ENCODE results near the gene ORMDL2. TPM values are rescaled to one million over a fixed set of nuclear protein-coding genes. Genes with fewer than 3 reads are reported as not detected.
A peak's percentile ranks its signal among the peaks of the same experiment; 100 is the strongest.

ORMDL2 gene
- total RNA-seq, 1 donor from 2014 or later: 26.0 TPM

- H3K4me3 Mint-ChIP-seq (ENCODE audit: unreplicated experiment): no peak overlapping the region
- no peak for TF ChIP-seq CTCF (IDR thresholded peaks at IDR 0.05)
- H3K27me3 Mint-ChIP-seq (ENCODE audit: unreplicated experiment): no peaks in the 10 kb centered on the region
- H3K36me3 Mint-ChIP-seq (ENCODE audit: unreplicated experiment): peaks cover 19% of the 10 kb centered on the region
- H3K4me1 Mint-ChIP-seq (ENCODE audit: unreplicated experiment): peaks cover 41% of the 10 kb centered on the region
- H3K27ac Mint-ChIP-seq (ENCODE audit: unreplicated experiment): no peak overlapping the region
- no peaks in the 10 kb centered on the region for H3K9me3 Mint-ChIP-seq (ENCODE audit: unreplicated experiment)
- no peak for DNase-seq (ENCODE audit: extremely low spot score, unreplicated experiment)
Measured at GRCh38 chr12:55816881-55817344, 928 bp upstream of the ORMDL2 start.

GRCh38 chr12:55818140-55818728 is 393 bp downstream of the ORMDL2 start:
- H3K27me3 Mint-ChIP-seq (ENCODE audit: unreplicated experiment): no peaks in the 10 kb centered on the region
- TF ChIP-seq CTCF (IDR thresholded peaks at IDR 0.05): no peak
- no peak for DNase-seq (ENCODE audit: extremely low spot score, unreplicated experiment)
- peaks cover 32% of the 10 kb centered on the region for H3K4me1 Mint-ChIP-seq (ENCODE audit: unreplicated experiment)
- H3K4me3 Mint-ChIP-seq (ENCODE audit: unreplicated experiment): no peak overlapping the region
- H3K27ac Mint-ChIP-seq (ENCODE audit: unreplicated experiment): no peak overlapping the region
- H3K36me3 Mint-ChIP-seq (ENCODE audit: unreplicated experiment): peaks cover 18% of the 10 kb centered on the region
- H3K9me3 Mint-ChIP-seq (ENCODE audit: unreplicated experiment): no peaks in the 10 kb centered on the region

GRCh38 chr12:55818886-55819285 is 1.0 kb downstream of the ORMDL2 start:
- Mint-ChIP-seq H3K27me3 (ENCODE audit: unreplicated experiment) (no peaks in the 10 kb centered on the region), H3K27ac (ENCODE audit: unreplicated experiment) (no peak overlapping the region), H3K4me1 (ENCODE audit: unreplicated experiment) (peaks cover 32% of the 10 kb centered on the region), H3K9me3 (ENCODE audit: unreplicated experiment) (no peaks in the 10 kb centered on the region), H3K36me3 (ENCODE audit: unreplicated experiment) (peaks cover 20% of the 10 kb centered on the region), H3K4me3 (ENCODE audit: unreplicated experiment) (peak overlapping the region; percentile 42)
- TF ChIP-seq CTCF (IDR thresholded peaks at IDR 0.05): no peak
- DNase-seq (ENCODE audit: extremely low spot score, unreplicated experiment): no peak

- no peak overlapping the region for H3K27ac Mint-ChIP-seq (ENCODE audit: unreplicated experiment)
- H3K9me3 Mint-ChIP-seq (ENCODE audit: unreplicated experiment): no peaks in the 10 kb centered on the region
- peak; percentile 35 for TF ChIP-seq CTCF (IDR thresholded peaks at IDR 0.05)
- no peaks in the 10 kb centered on the region for H3K27me3 Mint-ChIP-seq (ENCODE audit: unreplicated experiment)
- H3K36me3 Mint-ChIP-seq (ENCODE audit: unreplicated experiment): peaks cover 17% of the 10 kb centered on the region
- H3K4me1 Mint-ChIP-seq (ENCODE audit: unreplicated experiment): peaks cover 32% of the 10 kb centered on the region
- H3K4me3 Mint-ChIP-seq (ENCODE audit: unreplicated experiment): no peak overlapping the region
- no peak for DNase-seq (ENCODE audit: extremely low spot score, unreplicated experiment)
Measured at GRCh38 chr12:55820679-55821078, 2.8 kb downstream of the ORMDL2 start.

GRCh38 chr12:55822228-55822627 is 4.4 kb downstream of the ORMDL2 start:
- no peak overlapping the region for H3K27ac Mint-ChIP-seq (ENCODE audit: unreplicated experiment)
- H3K36me3 Mint-ChIP-seq (ENCODE audit: unreplicated experiment): peaks cover 17% of the 10 kb centered on the region
- no peak overlapping the region for H3K4me3 Mint-ChIP-seq (ENCODE audit: unreplicated experiment)
- H3K9me3 Mint-ChIP-seq (ENCODE audit: unreplicated experiment): no peaks in the 10 kb centered on the region
- TF ChIP-seq CTCF (IDR thresholded peaks at IDR 0.05): peak; percentile 33
- H3K4me1 Mint-ChIP-seq (ENCODE audit: unreplicated experiment): peaks cover 33% of the 10 kb centered on the region
- no peaks in the 10 kb centered on the region for H3K27me3 Mint-ChIP-seq (ENCODE audit: unreplicated experiment)
- no peak for DNase-seq (ENCODE audit: extremely low spot score, unreplicated experiment)
